ENCODE measurements around the gene NDUFB11.

- TF ChIP-seq CTCF (IDR thresholded peaks at IDR 0.05) (no peak), POLR2A (IDR thresholded peaks at IDR 0.05) (no peak)
Measured at GRCh38 chrX:47129157-47129898, 15.2 kb downstream of the NDUFB11 start.

All from lower leg skin (tissue), 3 donors.